GM18498 (cell line): ENCODE data around the gene ANKIB1.
"Not testable (repeated sequence)": the region's sequence is repeated elsewhere in the genome, so short reads cannot be mapped to it uniquely, and the experiment has no call there.

Experiments used
- ATAC-seq: cut with Tn5 transposase; IDR thresholded peaks from one replicate; pipeline ENCODE4 v1.9.1; 2021; ENCODE audit warnings: mild to moderate bottlenecking, moderate library complexity; ENCODE audit not compliant: unreplicated experiment

The ANKIB1 gene

DNA sequence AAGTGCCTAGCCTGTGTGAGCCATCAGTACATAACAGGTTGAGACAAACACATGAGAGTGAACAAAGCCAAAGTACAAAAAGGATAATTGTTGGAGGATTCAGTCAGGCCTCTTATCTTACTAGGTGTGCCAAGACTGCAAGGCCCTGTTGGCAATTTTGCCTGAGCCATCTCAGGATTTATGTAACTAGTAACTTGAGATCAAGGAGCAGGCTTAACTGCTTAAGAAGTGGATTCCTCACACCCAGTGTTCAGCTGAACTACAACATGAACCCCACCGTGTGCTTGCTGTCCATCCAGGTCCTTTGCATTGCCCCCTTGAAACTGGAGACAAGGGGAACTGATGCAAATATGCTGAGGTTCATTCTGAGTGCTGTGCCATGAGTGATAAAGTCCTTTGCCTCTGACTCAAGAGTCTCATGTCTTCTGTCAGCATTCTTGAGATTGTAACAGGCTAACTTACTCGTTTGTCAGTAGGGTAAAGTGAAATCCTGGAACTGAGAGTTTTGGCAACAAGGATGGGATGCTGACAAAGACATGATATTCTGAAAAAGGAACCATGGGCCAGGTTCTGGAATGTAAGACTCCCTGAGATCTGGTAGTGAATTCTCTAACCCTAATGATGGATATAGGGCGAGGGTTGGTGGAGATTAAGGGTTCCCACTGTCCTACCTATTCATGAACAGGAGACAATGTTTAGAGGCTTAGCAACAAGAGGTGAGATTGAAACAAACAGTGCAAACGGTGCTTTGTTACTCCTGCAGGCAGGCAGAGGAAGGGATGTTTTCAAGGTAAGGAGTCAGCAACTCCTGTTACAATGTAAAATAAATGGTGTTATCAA, 157.4 kb downstream of the ANKIB1 start:
- ATAC-seq = no peak

DNA sequence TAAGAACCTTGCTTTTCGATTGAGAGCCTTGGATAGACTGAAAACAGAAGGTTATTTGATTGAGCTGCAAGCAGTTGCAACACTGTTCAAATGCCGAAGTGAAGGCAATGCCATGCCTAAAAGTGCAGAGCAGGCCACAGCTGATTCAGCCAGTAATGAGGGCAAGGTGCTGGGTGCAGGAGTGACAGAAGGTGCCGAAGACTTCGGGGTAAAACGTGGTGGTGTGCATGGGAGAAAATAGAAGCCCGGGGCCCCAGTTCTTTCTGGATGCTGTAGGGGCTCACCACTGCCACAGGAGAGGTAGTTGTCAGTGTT, 157.9 kb downstream of the ANKIB1 start:
- no peak for ATAC-seq

DNA sequence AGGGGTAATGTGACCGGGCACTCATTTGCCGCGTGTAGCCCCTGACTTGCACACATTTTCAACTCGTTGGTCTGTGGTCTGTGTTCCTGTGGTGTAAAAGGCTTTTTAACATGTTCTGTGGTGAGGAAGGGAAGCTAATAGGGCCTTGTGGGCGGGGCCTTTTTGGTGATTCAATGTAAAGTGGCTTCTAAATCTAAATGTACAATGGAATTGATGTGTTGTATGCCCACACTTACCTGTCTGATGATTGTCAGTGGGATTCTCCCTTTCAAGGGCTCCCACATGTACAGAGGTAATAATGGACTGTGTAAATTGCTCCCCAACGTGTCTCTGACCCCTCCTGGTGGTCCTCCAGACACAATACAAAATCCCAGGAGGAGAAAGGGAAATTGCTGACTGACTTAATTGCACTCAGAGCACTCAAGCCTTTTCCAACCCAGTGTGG, 158.4 kb downstream of the ANKIB1 start:
- ATAC-seq = no peak

DNA sequence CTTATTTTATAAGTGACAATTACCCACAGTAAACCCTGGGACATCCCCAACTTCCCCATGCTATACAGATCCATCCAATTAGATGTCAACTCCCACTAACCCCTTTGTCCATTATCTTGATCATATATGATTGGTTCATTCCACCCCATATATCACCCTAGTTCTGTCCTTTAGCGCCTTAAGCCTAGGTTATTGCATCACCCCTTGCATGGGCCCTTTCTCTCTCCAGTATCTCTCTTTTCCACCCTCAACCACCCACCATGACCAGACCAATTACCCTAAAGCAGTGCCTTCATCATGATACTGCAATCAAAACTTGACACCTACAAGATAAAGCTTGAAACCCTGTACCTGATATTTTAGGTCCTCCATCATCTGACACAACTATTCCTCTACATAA, 163.6 kb downstream of the ANKIB1 start:
- no peak for ATAC-seq

DNA sequence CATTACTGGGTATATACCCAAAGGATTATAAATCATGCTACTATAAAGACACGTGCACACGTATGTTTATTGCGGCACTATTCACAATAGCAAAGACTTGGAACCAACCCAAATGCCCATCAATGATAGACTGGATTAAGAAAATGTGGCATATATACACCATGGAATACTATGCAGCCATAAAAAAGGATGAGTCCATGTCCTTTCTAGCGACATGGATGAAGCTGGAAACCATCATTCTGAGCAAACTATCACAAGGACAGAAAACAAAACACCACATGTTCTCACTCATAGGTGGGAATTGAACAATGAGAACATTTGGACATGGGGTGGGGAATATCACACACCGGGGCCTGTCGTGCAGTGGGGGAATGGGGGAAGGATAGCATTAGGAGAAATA, 164.4 kb downstream of the ANKIB1 start:
- ATAC-seq = not testable (repeated sequence)

DNA sequence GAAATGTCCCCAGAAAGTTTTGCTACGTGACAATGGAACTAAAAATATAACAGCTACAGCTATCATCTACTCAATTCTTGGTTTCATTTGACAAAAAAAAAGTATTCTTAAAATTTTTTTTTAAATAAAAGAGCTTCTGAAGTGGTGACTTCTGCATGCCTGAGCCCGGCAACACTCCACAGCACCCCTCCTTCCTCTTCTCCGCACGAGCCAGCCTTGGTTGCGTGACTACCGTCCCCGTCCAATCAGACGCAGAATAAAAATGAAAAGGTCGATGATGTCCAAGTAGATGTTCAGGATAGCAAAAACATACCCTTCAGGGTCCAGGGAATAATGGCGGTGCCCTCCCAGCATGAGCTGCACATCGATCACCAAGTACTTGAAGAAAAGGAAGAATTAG, 167.0 kb downstream of the ANKIB1 start:
- no peak for ATAC-seq

DNA sequence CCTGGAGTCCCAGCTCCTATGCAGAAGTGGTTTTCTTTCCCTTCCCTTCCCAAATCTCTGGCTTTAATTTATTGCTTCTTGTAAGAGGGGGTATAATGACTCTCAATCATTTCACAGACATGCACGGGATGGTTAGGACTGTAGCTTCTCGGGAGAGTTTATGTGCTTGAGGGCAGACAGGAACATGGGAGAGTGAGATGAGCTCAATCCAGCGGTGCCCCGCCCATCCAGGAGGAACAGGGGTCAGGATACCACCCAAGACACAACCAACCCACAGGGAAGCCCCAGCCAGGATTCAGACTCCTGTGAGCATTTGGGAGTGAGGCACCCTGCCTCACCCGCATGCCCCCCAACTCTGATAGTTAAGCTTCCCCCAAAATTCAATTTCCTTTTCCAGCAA, 167.8 kb downstream of the ANKIB1 start:
- ATAC-seq = no peak

DNA sequence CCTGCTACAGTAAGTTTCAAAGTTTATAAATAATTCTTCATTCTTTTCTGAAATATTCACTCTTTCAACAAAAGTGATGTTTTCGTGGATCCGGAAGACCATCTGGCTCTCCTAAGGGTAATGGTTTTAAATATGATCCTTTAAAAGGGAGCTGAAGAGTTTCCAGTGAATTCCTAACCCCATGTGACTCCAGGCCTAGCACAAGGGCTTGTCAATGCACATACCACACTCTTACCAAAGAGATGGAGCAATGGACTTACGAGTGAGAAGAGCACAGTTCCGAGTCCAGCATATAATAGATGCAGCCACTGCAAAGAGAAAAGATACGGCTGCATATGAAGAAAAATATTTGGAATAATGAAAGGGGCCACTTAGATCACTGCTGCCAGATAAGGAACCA, 169.5 kb downstream of the ANKIB1 start:
- no peak for ATAC-seq

DNA sequence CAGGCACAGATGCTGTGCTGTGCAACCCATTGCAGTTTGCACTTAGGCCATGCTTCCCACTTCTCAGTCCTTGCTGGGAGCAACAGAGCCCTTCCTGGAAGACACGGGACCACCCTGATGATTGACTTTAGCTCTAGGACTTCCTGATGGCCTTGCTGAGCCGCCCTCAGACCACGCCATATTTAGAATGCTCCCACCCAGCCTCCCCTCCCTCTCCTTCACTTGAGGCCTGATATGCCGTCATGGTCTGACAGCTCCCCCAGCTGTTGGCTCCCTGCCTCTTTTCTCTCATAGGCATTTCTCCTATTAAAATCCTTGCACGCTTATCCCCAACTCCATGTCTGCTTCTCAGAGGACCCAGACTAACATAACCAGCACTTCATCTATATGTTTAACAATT, 172.1 kb downstream of the ANKIB1 start:
- ATAC-seq = no peak

DNA sequence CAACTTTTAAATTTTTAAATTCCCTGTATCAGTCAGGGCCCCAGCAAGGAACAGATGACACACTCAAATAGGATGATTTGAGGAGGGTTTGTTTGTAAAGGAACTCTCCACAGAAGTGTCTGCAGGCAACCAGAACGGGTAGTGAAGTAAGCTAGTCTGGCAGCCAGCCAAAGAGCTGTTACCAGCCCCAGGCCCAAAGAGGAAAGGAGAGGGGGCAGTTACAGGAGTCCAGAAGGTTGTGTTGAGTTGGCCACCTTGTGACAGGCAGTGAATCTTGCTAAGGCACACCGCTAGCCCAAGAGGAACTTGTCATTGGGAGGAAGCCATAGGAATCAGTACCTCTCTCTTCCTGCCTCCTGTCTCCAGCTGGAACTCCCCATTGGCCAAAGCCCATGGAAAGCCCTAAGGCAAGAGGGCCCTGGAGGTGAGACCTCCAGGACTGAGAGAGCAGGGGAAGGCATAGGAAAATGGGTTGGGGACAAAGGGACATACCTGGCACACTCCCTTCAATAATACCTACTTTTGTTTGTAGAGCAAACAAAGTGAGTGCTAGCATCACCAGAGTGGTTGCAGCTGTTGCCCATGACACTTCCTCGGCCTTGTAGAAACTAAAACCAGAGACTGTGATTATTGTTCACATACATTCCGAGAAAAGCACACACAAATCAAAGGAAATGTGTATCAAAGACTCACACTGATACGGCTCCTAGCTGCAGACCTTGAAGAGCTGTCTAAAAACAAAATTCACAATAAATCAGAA, 176.1 kb downstream of the ANKIB1 start:
- no peak for ATAC-seq

DNA sequence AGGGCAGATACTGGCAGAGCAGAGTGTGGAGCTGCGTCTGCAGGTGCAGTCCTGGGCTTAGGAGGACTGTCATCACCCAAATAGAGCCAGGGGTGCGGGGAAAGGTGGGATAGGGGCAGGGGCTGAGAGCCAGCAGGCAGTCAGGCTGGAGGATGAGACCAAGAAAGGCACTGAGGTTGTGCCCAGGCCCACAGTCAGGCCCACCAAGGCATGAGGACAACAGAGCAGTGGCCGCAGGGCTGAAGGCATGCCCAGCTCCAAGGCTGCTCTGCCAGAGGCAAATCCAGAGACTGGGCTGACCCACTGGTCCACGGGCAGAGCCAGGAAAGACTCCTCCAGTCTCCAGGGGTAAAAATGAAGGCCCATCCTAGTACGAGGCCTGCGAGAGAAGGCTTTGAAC, 177.2 kb downstream of the ANKIB1 start:
- ATAC-seq = no peak

DNA sequence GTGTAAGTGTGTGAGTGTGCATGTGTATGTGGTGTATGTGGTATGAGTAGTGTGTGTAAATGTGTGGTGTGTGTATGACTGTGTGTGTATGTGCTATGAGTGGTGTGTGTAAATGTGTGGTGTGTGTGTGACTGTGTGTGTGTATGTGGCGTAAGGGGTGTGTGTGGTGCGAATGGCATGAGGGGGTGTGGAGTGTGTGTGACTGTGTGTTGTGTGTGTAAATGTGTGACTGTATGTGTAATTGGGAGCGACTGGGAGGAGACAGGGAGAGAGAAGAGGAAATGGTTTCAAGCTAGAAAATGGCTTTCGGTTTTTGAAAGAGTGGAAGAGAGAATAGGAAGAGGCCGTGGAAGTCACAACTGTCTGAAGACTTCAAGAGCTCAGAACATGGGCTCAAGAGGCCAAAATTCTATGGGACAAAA, 177.9 kb downstream of the ANKIB1 start:
- no peak for ATAC-seq

DNA sequence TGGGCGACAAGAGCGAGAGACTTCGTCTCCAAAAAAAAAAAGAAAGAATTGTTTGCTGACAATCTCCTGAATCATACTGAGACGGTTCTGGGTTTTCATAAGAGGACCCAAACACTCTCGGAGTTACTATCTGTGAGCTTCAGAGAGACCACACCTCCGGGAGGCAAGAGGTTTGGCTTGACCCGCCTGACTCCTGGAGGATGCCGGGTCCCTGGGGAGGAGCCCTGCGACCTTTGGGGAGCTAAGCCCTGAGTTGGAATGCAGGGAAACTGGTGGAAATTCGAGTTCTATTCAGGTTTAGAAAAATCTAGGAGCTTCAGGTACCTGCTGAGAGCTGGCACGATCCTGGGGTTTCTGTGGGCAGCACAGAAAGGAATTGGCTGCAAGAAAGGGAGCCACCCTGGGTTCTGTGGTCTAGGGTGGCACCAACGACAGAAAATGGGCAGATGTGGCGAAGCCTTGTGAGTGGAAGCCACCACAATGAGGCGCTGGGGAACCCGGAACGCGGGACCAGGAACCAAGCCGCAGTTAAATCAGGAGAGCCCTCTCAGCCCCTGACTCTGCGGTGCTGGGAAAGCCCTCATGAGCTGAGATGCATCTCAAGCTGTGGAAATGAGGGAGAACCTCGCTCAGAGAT, 179.7 kb downstream of the ANKIB1 start:
- no peak for ATAC-seq

DNA sequence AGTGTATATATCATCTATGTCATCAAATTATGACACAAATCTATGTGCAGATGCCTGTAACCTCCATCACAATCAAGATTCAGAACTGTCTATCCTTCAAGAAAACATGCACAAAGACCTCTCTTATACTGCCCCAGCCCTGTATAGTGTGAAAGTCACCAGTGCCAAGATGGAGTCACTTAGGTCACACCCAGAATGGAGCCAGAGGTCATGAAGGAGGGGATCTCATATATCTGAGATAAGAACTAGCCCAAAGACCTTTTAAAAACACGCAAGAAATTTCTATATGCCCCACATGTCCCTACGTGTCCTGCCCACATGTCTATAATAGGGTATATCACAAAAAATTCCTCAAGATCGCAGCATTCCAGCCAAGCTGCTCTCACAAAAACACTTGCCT, 181.4 kb downstream of the ANKIB1 start:
- ATAC-seq = no peak

DNA sequence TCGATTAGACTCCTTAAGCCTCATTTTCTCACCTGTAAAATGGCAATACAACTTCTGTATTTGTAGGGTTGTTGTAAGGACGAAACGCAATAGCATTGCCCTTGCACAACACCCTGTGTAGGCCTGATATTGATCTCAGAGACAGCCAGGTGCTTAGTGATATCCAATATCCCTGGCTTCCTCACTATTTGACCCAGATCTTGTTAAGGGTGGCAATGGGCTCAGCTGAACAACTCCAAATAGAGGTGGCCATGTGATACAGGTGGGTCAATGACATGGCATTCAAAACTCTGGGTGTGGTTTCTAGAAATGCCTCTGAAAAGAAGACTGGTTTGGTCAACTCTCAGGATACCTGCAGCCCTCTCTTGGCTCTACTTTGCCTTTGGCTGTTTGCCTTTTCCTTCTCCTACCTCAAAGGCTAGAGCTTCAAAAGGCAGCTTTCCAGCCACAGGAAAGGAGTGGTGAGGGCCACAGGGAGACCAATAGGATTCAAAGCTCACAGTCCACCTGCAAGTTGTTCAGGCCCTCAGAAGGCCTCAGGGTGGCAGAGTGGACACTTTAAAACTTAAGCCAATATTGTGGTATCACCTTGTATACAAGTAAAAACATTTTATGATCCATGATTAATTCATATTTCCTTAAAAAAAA, 186.6 kb downstream of the ANKIB1 start:
- no peak for ATAC-seq

DNA sequence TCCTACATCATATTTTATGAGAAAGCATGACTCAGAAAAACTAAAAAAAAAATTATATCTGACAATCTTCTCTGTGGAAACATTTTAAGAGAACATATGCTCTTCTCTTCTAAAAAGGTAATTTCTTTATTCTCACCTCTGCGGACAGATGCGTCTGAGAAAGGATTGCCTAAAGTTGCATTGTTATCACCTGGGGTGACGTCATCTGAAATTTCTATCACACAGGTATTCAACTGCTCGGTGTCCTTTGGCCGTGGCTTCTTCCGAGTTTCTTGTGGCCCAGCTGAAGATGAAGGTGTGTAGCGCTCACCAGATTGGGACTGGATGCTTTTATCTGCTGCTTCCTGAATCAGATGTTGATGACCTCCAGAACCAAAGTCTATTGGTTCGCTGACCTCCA, 187.2 kb downstream of the ANKIB1 start:
- no peak for ATAC-seq

DNA sequence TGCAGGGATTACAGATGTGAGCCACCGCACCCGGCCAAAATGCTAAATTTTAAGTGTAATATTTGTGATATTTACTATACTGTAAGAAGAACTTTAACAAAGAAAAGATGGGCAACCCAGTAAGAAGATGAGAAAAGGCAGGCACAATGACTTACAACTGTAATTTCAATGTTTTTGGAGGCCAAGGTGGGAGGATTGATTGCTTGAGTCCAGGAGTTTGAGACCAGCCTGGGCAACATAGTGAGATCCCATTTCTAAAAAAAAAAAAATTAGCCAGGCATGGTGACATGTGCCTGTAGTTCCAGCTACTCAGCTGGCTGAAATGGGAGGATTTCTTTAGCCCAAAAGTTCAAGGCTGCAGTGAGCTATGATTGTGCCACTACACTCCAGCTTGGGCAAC, 189.8 kb downstream of the ANKIB1 start:
- no peak for ATAC-seq

DNA sequence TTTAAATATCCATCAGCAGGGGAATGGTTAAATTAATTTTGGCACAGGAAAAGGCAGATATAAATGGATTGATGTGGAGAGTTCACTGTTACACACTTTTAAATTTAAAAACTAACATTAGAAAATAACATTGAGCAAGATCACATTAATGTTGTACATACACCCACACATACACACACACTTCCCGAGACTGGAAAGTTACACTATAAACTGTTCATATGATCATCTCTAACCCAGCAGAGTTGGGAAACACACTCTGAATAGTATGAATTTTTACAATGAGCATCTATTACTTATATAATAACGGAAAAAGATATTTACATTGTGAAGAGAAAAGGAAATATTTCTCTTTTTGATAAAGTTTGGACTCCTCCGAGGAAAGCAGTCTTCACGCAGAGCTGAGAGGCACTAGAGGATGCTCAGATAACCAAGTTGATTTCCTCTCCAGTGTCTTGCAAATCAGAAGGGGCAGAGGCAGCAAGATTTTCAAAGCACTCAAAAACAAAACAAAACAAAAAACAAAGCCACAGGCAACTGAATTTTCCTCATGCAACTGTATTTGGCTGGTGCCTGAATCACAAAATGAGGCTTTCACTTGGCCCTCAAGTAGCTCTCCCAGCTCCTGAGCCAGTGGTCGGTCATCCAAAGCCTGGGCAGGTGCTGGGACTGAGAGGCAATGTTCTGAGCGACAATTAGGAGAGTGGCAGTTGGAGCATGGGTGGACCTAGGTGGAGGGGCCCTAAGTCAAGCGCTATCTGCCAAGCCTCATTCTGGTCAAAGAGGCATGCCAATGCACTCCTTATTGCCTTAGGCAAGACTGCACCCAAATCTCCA, 191.1 kb downstream of the ANKIB1 start:
- ATAC-seq = no peak

DNA sequence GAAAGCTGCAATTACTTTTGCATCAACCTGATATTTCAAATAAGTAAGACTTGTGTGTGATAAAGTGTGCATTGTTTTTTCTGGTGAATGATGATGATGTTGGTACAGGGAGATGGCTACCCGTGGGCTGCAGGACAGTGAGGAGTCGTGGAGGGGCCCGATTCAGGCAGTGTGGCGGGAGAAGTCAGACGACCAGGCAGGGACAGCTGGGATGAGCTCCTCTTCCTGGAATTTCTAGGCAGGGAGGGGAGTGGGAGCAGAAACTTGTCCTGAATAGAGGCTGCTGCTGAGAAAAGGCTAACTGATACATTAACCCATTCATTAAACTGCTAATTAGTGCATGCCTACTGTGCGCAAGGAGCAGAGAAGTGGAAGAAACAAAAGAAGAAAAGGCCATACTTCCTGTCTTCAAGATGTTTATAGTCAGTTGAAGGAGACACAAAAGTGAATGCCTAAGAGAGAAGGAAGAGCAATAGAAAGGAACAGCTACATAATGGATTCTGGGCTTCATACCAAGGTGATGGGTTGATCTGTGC, 192.2 kb downstream of the ANKIB1 start:
- ATAC-seq = no peak

DNA sequence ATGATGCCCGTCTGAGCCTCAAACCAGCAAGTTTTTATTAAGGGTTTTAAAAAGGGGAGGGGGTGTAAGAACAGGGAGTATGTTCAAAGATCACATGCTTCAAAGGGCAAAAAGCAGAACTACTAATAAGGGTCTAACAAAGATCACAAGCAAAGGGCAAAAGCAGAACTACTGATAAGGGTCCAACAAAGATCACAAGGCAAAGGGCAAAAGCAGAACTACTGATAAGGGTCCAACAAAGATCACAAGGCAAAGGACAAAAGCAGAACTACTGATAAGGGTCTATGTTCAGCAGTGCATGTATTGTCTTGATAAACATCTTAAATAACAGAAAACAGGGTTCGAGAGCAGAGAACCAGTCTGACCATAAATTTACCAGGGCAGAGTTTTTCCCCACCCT, 196.9 kb downstream of the ANKIB1 start:
- ATAC-seq = not testable (repeated sequence)
